Kidney capillary endothelial cell (primary cell): ENCODE results near the gene SLC2A10.

Source experiments
- DNase-seq: peaks from one replicate; pipeline ENCODE4 v3.0.0-alpha.2; 2018; ENCODE audit warnings: low spot score

SLC2A10 gene

DNA sequence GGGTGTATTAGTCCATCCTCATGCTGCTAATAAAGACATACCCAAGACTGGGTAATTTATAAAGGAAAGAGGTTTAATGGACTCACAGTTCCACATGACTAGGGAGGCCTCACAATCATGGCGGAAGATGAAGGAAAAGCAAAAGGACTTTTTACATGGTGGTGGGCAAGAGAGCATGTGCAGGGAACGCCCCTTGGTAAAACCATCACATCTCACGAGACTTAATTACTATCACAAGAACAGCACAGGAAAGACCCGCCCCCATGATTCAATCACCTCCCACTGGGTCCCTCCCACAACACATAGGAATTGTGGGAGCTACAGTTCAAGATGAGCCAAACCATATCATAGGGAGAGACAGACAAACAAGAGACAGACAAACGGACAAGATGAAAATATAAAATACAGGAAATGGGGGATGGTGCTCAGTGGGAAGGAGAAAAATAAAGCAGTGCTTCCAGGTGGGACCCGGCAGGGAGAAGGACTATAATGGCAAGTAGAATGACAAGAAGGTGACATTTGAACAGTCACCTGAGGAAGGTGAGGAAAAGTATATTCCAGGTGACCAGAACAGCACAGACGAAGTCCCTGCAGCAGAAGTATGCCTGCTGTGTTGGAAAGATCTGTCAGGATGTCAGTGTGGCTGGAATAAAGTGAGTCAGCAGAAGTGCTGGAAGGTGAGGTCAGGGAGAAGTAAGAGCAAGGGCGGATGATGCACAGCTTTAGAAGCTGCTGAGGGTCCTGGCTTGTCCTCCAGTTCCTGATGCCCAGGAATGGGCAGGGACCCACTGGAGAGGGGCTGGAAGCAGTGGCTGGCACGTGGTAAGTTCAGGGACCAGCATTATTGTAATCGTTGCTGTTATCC, 61.1 kb downstream of the SLC2A10 start:
- no peak for DNase-seq

DNA sequence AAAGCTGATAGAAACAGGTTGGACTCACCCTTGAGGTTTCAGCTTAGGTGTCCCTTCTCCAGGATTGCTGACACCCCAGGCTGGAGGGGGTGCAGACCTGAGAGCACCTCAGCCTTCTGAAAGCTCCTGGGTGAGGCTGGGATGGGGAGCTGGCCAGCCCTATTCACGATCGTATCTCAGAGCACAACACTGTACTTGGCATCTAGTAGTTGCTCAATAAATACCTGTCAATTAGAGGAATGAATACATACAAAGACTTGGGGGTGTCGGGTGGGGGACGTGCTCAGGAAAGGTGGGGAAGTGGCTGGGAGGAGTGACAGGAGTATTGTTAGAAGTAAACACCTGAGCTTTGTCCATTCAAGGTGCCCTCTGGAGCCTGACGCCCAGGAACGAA, 61.7 kb downstream of the SLC2A10 start:
- no peak for DNase-seq

DNA sequence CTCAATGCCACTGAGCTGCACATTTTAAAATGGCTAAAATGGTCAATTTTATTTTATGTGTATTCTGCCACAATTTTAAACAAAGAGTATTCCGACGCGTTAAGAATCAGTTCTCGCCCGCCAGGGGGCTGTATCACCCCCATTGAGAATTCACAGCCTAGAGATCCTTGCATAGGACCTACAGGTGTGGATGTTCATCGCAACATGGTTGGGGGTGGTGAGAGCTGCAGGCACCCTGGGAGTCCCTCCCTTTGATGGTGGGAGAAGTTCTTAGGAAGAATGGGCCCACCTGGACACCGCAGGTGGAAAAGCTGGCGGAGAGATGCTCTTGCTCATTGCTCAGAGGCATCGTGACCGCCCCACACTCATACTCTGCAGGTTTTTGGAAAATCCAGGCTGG, 63.5 kb downstream of the SLC2A10 start:
- DNase-seq, result no peak

DNA sequence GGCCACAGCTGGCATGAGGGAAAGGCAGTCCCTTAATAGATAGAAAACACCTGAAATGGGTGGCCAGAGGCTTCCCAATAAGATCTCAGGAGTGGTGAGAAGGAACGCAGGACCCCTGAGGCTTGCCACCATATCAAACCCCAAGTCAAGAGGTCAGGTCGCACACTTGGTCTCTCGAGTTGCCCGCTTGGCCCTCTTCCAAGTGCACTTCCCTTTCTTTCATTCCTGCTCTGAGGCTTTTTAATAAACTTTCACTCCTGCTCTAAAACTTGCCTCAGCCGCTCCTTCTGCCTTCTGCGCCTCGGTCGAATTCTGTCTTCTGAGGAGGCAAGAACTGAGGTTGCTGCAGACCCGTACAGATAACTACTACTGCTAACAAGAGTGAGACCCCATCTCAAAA, 64.2 kb downstream of the SLC2A10 start:
- DNase-seq, result no peak

DNA sequence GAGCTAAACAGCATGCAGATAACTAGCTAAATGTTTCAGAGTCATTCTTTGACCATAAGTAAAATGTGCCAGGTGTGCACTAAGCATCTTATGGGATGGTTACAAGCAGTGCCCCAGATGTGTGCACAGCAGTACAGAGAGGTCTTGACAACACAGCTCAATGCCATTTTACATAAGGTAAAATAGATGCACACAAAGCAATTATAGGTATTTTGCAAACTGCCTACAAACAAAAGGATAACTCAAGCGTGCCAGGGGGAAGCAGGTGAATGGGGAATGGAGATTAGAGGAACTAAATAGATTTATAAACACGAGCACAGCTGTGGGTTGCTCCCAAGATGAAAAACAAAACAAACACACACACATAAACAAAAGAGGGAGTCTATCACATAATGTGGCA, 64.8 kb downstream of the SLC2A10 start:
- DNase-seq, result no peak

DNA sequence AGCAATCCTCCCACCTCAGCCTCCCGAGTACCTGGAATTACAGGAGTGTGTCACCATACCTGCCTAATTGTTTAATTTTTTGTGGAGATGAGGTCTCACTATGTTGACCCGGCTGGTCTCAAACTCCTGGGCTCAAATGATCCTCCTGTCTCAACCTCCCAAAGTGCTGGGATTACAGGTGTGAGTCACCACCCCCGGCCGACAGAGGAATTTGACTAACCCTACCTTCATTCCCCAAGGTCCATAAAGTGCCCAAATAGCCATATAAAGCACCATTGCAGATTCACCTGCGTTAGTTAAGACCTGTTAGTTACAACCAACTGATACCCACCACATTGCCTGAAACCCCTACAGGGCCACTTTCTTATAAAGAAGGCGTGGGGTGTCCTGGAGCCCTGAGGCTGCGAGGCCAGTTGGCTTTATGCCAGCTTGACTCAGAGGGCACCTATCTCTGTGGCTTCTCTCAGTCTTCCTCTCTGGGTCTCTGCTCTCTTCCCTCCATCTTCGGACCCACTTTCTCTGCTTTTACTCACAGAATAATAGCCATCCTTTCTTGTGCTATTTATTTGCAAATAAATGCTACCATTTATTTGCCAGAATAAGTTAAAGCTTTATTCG, 65.6 kb downstream of the SLC2A10 start:
- no peak for DNase-seq

DNA sequence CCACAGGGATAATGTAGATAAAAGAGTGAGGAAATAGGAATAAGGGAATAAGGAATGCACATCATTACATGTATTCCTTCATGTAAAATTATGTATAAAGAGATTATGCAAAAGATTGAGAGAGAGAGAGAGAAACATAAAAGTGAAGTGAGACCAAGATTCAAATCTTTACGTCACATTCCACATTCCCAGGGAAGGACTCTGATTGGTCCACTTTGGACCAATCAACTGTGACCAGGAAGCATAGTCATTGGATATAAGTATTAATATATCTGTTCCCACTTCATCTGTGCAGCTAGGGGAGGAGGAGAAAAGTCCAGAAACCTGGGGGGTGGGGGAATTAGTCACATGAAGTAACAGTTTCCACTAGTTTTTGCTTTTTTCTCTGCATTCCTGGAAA, 66.4 kb downstream of the SLC2A10 start:
- DNase-seq, result no peak

DNA sequence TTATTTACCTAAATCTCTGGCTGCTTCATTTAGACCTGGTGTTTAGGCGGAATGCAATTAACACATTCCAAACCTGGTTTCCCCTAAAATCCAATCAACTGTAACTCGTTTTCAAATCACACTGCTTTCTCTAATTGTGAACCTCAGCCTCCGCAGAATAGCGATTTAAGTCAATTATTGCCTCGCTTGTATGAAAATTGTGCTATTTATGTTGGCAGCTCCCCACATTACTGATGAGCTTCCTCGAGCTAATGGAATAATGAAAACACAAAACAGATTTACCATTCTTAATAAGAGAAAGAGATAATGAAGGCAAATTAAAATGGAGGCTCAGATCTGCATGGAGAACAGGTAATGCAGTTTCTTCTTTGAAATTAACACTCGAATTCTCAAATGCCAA, 67.9 kb downstream of the SLC2A10 start:
- DNase-seq, result no peak

DNA sequence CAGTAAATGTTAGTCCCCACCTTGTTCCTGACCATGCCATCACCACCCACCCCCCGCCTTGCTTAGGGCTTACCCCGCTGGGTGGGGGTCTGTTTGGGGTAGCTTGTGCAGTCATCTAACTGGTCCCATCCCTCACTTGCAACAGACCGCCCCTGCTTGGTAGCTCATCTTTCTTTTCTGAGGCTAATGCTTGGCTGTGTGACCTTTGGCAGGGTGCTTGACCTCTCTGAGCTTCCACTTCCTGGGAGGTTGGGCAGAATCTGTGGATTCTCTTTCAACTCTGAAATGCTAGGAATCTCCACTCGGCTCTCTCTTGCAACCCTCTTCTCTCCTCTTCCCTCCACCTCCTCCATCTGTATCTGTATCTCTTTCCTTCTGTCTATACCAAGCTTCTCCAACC, 70.4 kb downstream of the SLC2A10 start:
- DNase-seq, result no peak

DNA sequence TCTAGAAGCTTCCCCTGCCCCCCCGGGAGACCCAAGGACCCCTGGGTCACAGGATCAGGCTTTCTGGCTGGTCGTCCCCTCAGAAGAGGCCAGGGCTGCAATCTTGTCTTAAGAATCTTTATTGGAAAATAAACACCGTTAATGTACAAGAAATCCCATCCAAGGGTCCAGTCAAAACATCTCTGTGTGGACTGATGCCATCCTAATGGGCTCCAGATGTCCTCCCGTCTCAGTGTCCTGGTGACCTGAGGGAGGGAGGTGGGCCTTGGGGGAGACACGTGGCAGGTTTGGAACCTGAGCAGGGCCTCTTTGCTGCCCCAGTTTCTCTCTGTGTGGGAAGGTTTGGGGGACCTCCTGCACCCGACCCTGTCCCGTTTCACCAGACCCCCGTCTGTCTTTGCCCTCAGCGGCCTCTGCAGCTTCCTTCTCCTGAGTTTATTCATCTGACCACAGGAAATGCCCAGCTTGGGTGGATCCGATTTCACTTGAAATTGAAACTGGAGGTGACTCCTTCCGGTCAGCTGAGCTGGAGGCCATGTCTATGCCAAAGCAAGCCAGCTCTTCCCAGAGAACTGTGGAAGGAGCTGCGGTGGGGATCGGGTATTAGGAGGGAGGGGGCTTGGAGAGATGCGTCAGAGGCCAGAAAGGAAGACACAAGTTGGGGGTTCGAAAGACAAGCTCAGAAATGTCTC, 75.1 kb downstream of the SLC2A10 start:
- DNase-seq, result no peak
